Right lobe of liver (tissue), 4 donors: ENCODE measurements around the gene IL6ST.

Experiments used
- CTCF ChIP-seq, 4 donors: fragments of 200-600 bp in 3 of 4; fragments of 450-650 bp in 1 of 4; IDR thresholded peaks; one replicate each; pipeline versions ENCODE4 v1.5.1 to v1.8.0; 2016 to 2022; ENCODE audit warnings: antibody characterized with exemption in 4 of 4, mild to moderate bottlenecking in 2 of 4
- POLR2A ChIP-seq: fragments of 450-650 bp; IDR thresholded peaks from one replicate; pipeline ENCODE4 v1.6.1; 2017; ENCODE audit warnings: antibody characterized with exemption, mild to moderate bottlenecking
- donor health status: DM: no; HTN: no; CAD: no.
- donor health status: DM: no; HTN: no; CAD: no.
- donor health status: DM: no; HTN: yes; CAD: no.

DNA sequence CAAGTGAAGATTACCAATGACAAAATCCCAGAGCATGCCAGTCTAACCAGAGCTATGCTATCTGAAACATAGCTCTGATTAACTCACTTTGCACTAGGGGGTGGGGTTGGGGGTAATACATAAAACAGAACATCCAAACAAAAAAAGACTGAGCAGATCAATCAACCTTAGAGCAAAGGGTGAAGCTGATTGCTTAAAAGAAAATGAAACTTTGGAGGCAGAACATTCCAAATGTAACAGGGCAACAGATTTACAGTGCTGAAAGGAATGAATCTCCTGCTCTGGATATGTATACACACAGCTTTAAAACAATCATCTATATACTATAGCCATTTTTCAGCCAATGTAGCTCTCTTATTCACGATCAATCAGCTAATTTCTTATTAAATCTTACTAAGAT lies 4.9 kb downstream of the IL6ST start:
- no peak for TF ChIP-seq CTCF (IDR thresholded peaks at IDR 0.05)
- no peak for TF ChIP-seq POLR2A
